IMR-90 (cell line): ENCODE data around the gene ACSM6.

Source experiments
- CTCF ChIP-seq: conservative IDR thresholded peaks from 2 replicates; pipeline ENCODE4 v1.5.1; 2012; ENCODE audit warnings: mild to moderate bottlenecking, low read depth, low read length, improper control_type of control experiment
- POLR2A ChIP-seq: IDR thresholded peaks from 2 replicates; pipeline ENCODE4 v1.6.1; 2012; ENCODE audit warnings: mild to moderate bottlenecking, low read depth, low read length
- RAD21 ChIP-seq: IDR thresholded peaks from 2 replicates; pipeline ENCODE4 v1.6.1; 2012; ENCODE audit warnings: low read length, improper control_type of control experiment
- TF ChIP-seq, protein P1 (sequence below): fragments of 150-350 bp; IDR thresholded peaks from 2 replicates; pipeline ENCODE4 v1.6.1; 2016; ENCODE audit warnings: low read depth, mild to moderate bottlenecking, low read length, moderate library complexity, borderline replicate concordance

DNA sequence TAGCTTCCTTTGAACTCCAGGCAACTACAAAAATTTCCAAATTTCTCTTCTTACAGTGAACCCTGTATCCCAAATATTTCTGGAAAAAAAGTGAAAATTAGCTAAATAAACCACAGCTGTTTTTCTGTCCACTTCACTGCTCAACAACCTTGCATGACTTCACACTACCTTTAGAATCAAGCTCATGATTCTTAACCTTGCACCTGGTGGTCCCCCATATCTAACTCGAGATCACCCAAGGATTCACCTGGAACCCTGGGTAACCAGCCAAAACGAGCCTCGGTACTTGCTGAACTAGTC lies 49.2 kb downstream of the ACSM6 start:
- TF ChIP-seq CTCF = no peak
- TF ChIP-seq POLR2A = no peak
- TF ChIP-seq, protein P1, sequence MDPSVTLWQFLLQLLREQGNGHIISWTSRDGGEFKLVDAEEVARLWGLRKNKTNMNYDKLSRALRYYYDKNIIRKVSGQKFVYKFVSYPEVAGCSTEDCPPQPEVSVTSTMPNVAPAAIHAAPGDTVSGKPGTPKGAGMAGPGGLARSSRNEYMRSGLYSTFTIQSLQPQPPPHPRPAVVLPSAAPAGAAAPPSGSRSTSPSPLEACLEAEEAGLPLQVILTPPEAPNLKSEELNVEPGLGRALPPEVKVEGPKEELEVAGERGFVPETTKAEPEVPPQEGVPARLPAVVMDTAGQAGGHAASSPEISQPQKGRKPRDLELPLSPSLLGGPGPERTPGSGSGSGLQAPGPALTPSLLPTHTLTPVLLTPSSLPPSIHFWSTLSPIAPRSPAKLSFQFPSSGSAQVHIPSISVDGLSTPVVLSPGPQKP = no peak
- no peak for TF ChIP-seq RAD21
